ENCODE measurements around the gene DEPDC4. TPM values are rescaled to one million over a fixed set of nuclear protein-coding genes. Genes with fewer than 3 reads are reported as not detected.

The DEPDC4 gene
- total and polyA plus RNA-seq, 2 experiments from 2014 or later, result 2.2 to 9.4 TPM

DNA sequence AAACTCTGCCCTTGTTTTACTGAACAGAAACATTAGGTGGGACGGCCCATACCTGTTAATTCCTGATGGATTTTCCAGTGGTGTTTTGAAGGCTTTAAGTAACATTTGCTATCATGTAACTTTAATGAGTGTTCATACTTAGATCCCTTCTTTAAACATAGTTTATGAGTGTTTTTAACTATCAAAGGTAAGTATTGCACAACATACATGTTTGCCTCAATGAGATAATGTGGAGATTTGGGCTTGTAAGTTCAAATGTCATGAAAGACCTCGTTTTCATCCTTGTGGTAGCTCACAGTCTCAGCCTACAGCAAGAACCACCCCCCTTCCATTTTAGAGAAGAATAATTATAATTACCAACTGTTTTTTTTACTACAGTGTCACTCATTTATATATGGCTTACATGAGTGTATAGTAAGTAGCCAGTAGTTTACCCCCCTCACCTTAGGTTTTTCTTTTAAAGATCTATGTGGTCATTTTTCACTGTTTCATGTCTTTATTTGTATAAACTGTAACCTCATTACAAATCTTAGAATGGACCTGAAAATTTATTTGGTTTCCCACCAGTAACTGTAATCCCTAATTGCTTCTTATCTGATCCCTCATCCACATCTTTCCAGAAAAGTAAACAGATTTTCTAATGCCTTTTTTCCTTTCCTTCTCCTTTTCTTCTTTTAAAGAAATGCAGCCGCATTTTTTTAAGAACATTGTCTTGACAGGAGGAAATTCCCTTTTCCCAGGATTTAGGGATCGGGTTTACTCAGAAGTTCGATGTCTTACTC, 47.4 kb downstream of the DEPDC4 start (continued):
- TF ChIP-seq, protein P1, sequence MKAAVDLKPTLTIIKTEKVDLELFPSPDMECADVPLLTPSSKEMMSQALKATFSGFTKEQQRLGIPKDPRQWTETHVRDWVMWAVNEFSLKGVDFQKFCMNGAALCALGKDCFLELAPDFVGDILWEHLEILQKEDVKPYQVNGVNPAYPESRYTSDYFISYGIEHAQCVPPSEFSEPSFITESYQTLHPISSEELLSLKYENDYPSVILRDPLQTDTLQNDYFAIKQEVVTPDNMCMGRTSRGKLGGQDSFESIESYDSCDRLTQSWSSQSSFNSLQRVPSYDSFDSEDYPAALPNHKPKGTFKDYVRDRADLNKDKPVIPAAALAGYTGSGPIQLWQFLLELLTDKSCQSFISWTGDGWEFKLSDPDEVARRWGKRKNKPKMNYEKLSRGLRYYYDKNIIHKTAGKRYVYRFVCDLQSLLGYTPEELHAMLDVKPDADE (IDR thresholded peaks at IDR 0.05), result no peak
- TF ChIP-seq EZH2phosphoT487 (IDR thresholded peaks at IDR 0.05; ENCODE audit: unreplicated experiment) (no peak), EZH2 (IDR thresholded peaks at IDR 0.05; ENCODE audit: low read depth, unreplicated experiment) (no peak), ZNF114 (CRISPR knock-in tag; IDR thresholded peaks at IDR 0.05) (no peak)
- TF ChIP-seq, protein P2, sequence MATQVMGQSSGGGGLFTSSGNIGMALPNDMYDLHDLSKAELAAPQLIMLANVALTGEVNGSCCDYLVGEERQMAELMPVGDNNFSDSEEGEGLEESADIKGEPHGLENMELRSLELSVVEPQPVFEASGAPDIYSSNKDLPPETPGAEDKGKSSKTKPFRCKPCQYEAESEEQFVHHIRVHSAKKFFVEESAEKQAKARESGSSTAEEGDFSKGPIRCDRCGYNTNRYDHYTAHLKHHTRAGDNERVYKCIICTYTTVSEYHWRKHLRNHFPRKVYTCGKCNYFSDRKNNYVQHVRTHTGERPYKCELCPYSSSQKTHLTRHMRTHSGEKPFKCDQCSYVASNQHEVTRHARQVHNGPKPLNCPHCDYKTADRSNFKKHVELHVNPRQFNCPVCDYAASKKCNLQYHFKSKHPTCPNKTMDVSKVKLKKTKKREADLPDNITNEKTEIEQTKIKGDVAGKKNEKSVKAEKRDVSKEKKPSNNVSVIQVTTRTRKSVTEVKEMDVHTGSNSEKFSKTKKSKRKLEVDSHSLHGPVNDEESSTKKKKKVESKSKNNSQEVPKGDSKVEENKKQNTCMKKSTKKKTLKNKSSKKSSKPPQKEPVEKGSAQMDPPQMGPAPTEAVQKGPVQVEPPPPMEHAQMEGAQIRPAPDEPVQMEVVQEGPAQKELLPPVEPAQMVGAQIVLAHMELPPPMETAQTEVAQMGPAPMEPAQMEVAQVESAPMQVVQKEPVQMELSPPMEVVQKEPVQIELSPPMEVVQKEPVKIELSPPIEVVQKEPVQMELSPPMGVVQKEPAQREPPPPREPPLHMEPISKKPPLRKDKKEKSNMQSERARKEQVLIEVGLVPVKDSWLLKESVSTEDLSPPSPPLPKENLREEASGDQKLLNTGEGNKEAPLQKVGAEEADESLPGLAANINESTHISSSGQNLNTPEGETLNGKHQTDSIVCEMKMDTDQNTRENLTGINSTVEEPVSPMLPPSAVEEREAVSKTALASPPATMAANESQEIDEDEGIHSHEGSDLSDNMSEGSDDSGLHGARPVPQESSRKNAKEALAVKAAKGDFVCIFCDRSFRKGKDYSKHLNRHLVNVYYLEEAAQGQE (IDR thresholded peaks at IDR 0.05; ENCODE audit: unreplicated experiment), result no peak
- TF ChIP-seq, protein P3, sequence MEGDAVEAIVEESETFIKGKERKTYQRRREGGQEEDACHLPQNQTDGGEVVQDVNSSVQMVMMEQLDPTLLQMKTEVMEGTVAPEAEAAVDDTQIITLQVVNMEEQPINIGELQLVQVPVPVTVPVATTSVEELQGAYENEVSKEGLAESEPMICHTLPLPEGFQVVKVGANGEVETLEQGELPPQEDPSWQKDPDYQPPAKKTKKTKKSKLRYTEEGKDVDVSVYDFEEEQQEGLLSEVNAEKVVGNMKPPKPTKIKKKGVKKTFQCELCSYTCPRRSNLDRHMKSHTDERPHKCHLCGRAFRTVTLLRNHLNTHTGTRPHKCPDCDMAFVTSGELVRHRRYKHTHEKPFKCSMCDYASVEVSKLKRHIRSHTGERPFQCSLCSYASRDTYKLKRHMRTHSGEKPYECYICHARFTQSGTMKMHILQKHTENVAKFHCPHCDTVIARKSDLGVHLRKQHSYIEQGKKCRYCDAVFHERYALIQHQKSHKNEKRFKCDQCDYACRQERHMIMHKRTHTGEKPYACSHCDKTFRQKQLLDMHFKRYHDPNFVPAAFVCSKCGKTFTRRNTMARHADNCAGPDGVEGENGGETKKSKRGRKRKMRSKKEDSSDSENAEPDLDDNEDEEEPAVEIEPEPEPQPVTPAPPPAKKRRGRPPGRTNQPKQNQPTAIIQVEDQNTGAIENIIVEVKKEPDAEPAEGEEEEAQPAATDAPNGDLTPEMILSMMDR (conservative IDR thresholded peaks at IDR 0.05; ENCODE audit: low read depth in 2 of 2), result no peak

DNA sequence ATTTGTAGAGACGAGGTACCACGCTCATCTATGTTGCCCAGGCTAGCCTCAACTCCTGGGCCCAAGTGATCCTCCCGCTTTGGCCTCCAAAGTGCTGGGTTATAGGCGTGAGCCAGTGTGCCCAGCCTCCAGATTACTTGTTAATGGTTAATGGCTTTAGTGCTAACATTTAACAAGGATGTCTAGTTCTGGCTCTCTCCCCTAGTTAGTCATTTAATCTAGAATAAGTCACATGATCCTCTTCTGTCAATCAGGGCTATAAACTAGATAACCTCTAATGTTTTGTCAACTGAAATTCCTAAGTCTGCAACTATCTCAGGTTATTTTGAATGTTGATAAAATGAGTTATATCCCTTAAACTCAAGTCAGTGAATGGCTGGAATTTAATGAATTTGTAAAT, 50.5 kb downstream of the DEPDC4 start:
- H2AFZ ChIP-seq, result no peak overlapping the region
- no peaks in the 10 kb centered on the region for H3K27me3 Mint-ChIP-seq (ENCODE audit: insufficient read depth, low read depth, poor library complexity)
- no peak overlapping the region for H3K27ac ChIP-seq (ENCODE audit: low read depth)
- peaks cover 33% of the 10 kb centered on the region; the same call in 2 of the 3 replicates for H3K36me3 Mint-ChIP-seq (ENCODE audit: low read depth)
- no peaks in the 10 kb centered on the region for H3K4me1 ChIP-seq (ENCODE audit: insufficient read depth)
- H3K27ac Mint-ChIP-seq, result no peak overlapping the region
- ATAC-seq, result no peak
- H3K4me3 Mint-ChIP-seq, result no peak overlapping the region
- H4K20me1 ChIP-seq (replicated peaks; ENCODE audit: insufficient read depth), result no peaks in the 10 kb centered on the region
- no peak overlapping the region for H3K4me3 ChIP-seq
- H3K9me2 ChIP-seq (ENCODE audit: insufficient read depth), result no peaks in the 10 kb centered on the region
- H3K36me3 ChIP-seq (ENCODE audit: insufficient read depth), result peaks cover 31% of the 10 kb centered on the region; the same call in 1 of the 2 replicates
- no peaks in the 10 kb centered on the region for H3K9me3 Mint-ChIP-seq
- H3K4me1 Mint-ChIP-seq, result no peaks in the 10 kb centered on the region
- no peaks in the 10 kb centered on the region for H3K27me3 ChIP-seq (ENCODE audit: insufficient read depth)
- no peaks in the 10 kb centered on the region for H3F3A ChIP-seq (replicated peaks; ENCODE audit: low read depth)
- H3K4me2 ChIP-seq, result no peak overlapping the region
- DNase-seq (ENCODE audit: low spot score), result no peak
- H3K79me2 ChIP-seq (replicated peaks; ENCODE audit: insufficient read depth), result no peaks in the 10 kb centered on the region
- no peak for TF ChIP-seq EZH2 (IDR thresholded peaks at IDR 0.05; ENCODE audit: low read depth, unreplicated experiment)
- TF ChIP-seq, protein P3 (conservative IDR thresholded peaks at IDR 0.05; ENCODE audit: low read depth in 2 of 2), result no peak
- TF ChIP-seq STAT1 (IDR thresholded peaks at IDR 0.05; ENCODE audit: unreplicated experiment), result no peak
- TF ChIP-seq JUNB (IDR thresholded peaks at IDR 0.05; ENCODE audit: unreplicated experiment), result no peak
- no peak for TF ChIP-seq ZNF331 (CRISPR knock-in tag; IDR thresholded peaks at IDR 0.05; ENCODE audit: low read depth)
- no peak for TF ChIP-seq ZNF114 (CRISPR knock-in tag; IDR thresholded peaks at IDR 0.05)
- TF ChIP-seq, protein P2 (IDR thresholded peaks at IDR 0.05; ENCODE audit: unreplicated experiment), result no peak
- TF ChIP-seq, protein P1 (IDR thresholded peaks at IDR 0.05), result no peak
- TF ChIP-seq NANOG (IDR thresholded peaks at IDR 0.05; ENCODE audit: borderline replicate concordance), result no peak
- no peak for TF ChIP-seq POLR2AphosphoS5 (IDR thresholded peaks at IDR 0.05; ENCODE audit: low read depth)
